Vagina (tissue), 2 donors: ENCODE results near the gene PSTK.

Experiments
- CTCF ChIP-seq, 3 experiments: fragments of 450-650 bp in 2 of 3; fragments of 200-600 bp in 1 of 3; sonication (generic) in 1 of 3; IDR thresholded peaks; one replicate each; pipeline ENCODE4 v1.5.1; 2017 to 2019; ENCODE audit warnings: antibody characterized with exemption in 3 of 3, mild to moderate bottlenecking in 2 of 3, moderate library complexity in 2 of 3
- POLR2A ChIP-seq, 2 donors: fragments of 450-650 bp; IDR thresholded peaks; one replicate each; pipeline ENCODE4 v1.6.1; 2017; ENCODE audit warnings: antibody characterized with exemption in 2 of 2, mild to moderate bottlenecking in 2 of 2, moderate library complexity in 2 of 2

- TF ChIP-seq POLR2A (IDR thresholded peaks at IDR 0.05) (no peak), CTCF (IDR thresholded peaks at IDR 0.05) (no peak)
Observed at GRCh38 chr10:123004298-123004697, 24.1 kb downstream of the PSTK start.
